Mesothelial cell of epicardium (in vitro differentiated cells): Measurements from ENCODE around the gene DPF3. TPM values are rescaled to one million over a fixed set of nuclear protein-coding genes. Genes with fewer than 3 reads are reported as not detected.

ENCODE experiments used
- DNase-seq, 2 experiments: peaks; one replicate each; pipeline ENCODE4 v3.0.0; 2021; ENCODE audit warnings: low spot score in 2 of 2; ENCODE audit not compliant: unreplicated experiment in 2 of 2
- H3K27ac Mint-ChIP-seq: 2 replicates; pipeline ENCODE4 v1.8.0; 2021; ENCODE audit warnings: mixed read lengths
- H3K27me3 Mint-ChIP-seq: 2 replicates; pipeline ENCODE4 v1.8.0; 2021; ENCODE audit warnings: low read depth, mixed read lengths
- H3K36me3 Mint-ChIP-seq: 2 replicates; pipeline ENCODE4 v1.8.0; 2021; ENCODE audit warnings: mixed read lengths
- H3K4me1 Mint-ChIP-seq: 2 replicates; pipeline ENCODE4 v1.8.0; 2021; ENCODE audit warnings: mixed read lengths
- H3K4me3 Mint-ChIP-seq: 2 replicates; pipeline ENCODE4 v1.8.0; 2021; ENCODE audit warnings: mild to moderate bottlenecking, moderate library complexity, mixed read lengths
- H3K9me3 Mint-ChIP-seq: 2 replicates; pipeline ENCODE4 v1.8.0; 2021; ENCODE audit warnings: mixed read lengths
- CTCF ChIP-seq: fragments of 200-600 bp; sonication (generic); IDR thresholded peaks from one replicate; pipeline ENCODE4 v1.5.0; 2021; ENCODE audit warnings: antibody characterized with exemption; ENCODE audit not compliant: unreplicated experiment
- total RNA-seq: library from RNA; stranded (reverse); gene quantifications from 3 replicates; pipeline ENCODE4 v1.2.1, GENCODE V29; 2021

Gene DPF3
- total RNA-seq, 1 donor from 2014 or later, result 1.3 TPM

GRCh38 chr14:72756967-72757366 lies 136.9 kb downstream of the DPF3 start:
- Mint-ChIP-seq H3K4me1 (peaks cover 4% of the 10 kb centered on the region), H3K36me3 (peaks cover 5% of the 10 kb centered on the region), H3K27me3 (peaks cover 5% of the 10 kb centered on the region), H3K4me3 (no peak overlapping the region), H3K9me3 (peaks cover 29% of the 10 kb centered on the region), H3K27ac (no peak overlapping the region)
- DNase-seq, result no peak
- TF ChIP-seq CTCF, result no peak

GRCh38 chr14:72755766-72756165 lies 138.1 kb downstream of the DPF3 start:
- Mint-ChIP-seq H3K4me3 (no peak overlapping the region), H3K27me3 (peaks cover 8% of the 10 kb centered on the region), H3K27ac (no peak overlapping the region), H3K9me3 (peaks cover 27% of the 10 kb centered on the region), H3K4me1 (peaks cover 4% of the 10 kb centered on the region), H3K36me3 (peaks cover 5% of the 10 kb centered on the region)
- no peak for TF ChIP-seq CTCF
- no peak for DNase-seq

GRCh38 chr14:72754949-72755348 lies 139.0 kb downstream of the DPF3 start:
- no peak for DNase-seq
- H3K4me3 Mint-ChIP-seq, result no peak overlapping the region
- H3K27me3 Mint-ChIP-seq, result peaks cover 8% of the 10 kb centered on the region
- H3K36me3 Mint-ChIP-seq, result peaks cover 5% of the 10 kb centered on the region
- H3K4me1 Mint-ChIP-seq, result peaks cover 4% of the 10 kb centered on the region
- H3K9me3 Mint-ChIP-seq, result peaks cover 20% of the 10 kb centered on the region
- no peak for TF ChIP-seq CTCF
- no peak overlapping the region for H3K27ac Mint-ChIP-seq

- H3K36me3 Mint-ChIP-seq, result peaks cover under 1% of the 10 kb centered on the region
- H3K4me3 Mint-ChIP-seq, result no peak overlapping the region
- TF ChIP-seq CTCF, result no peak
- no peak for DNase-seq
- peaks cover 4% of the 10 kb centered on the region for H3K4me1 Mint-ChIP-seq
- H3K9me3 Mint-ChIP-seq, result peaks cover 16% of the 10 kb centered on the region
- H3K27me3 Mint-ChIP-seq, result peaks cover 8% of the 10 kb centered on the region
- H3K27ac Mint-ChIP-seq, result no peak overlapping the region
Observed at GRCh38 chr14:72753879-72754400, 140.0 kb downstream of the DPF3 start.

GRCh38 chr14:72753044-72753710 lies 140.7 kb downstream of the DPF3 start:
- H3K9me3 Mint-ChIP-seq, result peaks cover 15% of the 10 kb centered on the region
- TF ChIP-seq CTCF, result no peak
- peaks cover 2% of the 10 kb centered on the region for H3K36me3 Mint-ChIP-seq
- DNase-seq, result no peak
- H3K4me1 Mint-ChIP-seq, result peaks cover 4% of the 10 kb centered on the region
- H3K4me3 Mint-ChIP-seq, result no peak overlapping the region
- no peak overlapping the region for H3K27ac Mint-ChIP-seq
- peaks cover 8% of the 10 kb centered on the region for H3K27me3 Mint-ChIP-seq
